Natural killer cell treated with Interleukin-12 subunit alpha and Interleukin-12 subunit beta and Interleukin-15 and Interleukin-18, amount 100 ng/mL, for 72 hours (primary cell): ENCODE measurements around the gene RNF224. TPM values are rescaled to one million over a fixed set of nuclear protein-coding genes. Genes with fewer than 3 reads are reported as not detected.

Experiments
- ATAC-seq, 2 donors: fragments of 150-1000 bp; cut with Tn5 transposase in 1 of 2; sonication (Bioruptor Pico), chemical (Tn5 transposase) in 1 of 2; 2 replicates each; pipeline ENCODE4 v1.10.0; 2021
- DNase-seq: peaks from one replicate; pipeline ENCODE4 v3.0.0; 2022; ENCODE audit warnings: low spot score
- H3K27ac Mint-ChIP-seq, 2 donors: 1 replicate in 1 of 2; 2 replicates in 1 of 2; pipeline ENCODE4 v1.8.0; 2022; ENCODE audit warnings: mixed read lengths in 2 of 2, mild to moderate bottlenecking in 1 of 2, moderate library complexity in 1 of 2
- H3K27me3 Mint-ChIP-seq, 2 donors: 1 replicate in 1 of 2; 2 replicates in 1 of 2; pipeline ENCODE4 v1.8.0; 2022; ENCODE audit warnings: mixed read lengths in 2 of 2
- H3K36me3 Mint-ChIP-seq: one replicate; pipeline ENCODE4 v1.8.0; 2022; ENCODE audit warnings: mixed read lengths
- H3K4me1 Mint-ChIP-seq, 2 donors: 1 replicate in 1 of 2; 2 replicates in 1 of 2; pipeline ENCODE4 v1.8.0; 2022; ENCODE audit warnings: low read depth in 2 of 2, mixed read lengths in 2 of 2, mild to moderate bottlenecking in 1 of 2
- H3K4me3 Mint-ChIP-seq: one replicate; pipeline ENCODE4 v1.8.0; 2022; ENCODE audit warnings: mixed read lengths
- H3K9me3 Mint-ChIP-seq: 2 replicates; pipeline ENCODE4 v1.8.0; 2022; ENCODE audit warnings: mixed read lengths
- total RNA-seq, 2 donors: library from RNA; stranded (reverse); gene quantifications; one replicate each; pipeline ENCODE4 v1.2.3, GENCODE V29; 2022

RNF224 gene
- not detected for total RNA-seq

GRCh38 chr9:137227054-137227852 is at the start of gene RNF224:
Gene RNF224, plus strand, starts transcription at chr9:137227502. Its CDS starts 834 bp downstream, at chr9:137228336.
- no peak within 1 kb of the TSS for H3K4me3 Mint-ChIP-seq
- H3K36me3 Mint-ChIP-seq, result no peaks in the 10 kb centered on the region
- no peak within 1 kb of the TSS for H3K27ac Mint-ChIP-seq

GRCh38 chr9:137178201-137178938 is 48.9 kb upstream of the RNF224 start:
- no peak overlapping the region for H3K27ac Mint-ChIP-seq
- no peak for ATAC-seq
- H3K9me3 Mint-ChIP-seq, result no peaks in the 10 kb centered on the region
- H3K27me3 Mint-ChIP-seq, result no peaks in the 10 kb centered on the region
- DNase-seq, result no peak
- H3K4me3 Mint-ChIP-seq, result no peak overlapping the region
- no peaks in the 10 kb centered on the region for H3K36me3 Mint-ChIP-seq
- H3K4me1 Mint-ChIP-seq, result peaks cover 0 to 10% of the 10 kb centered on the region in 2 donors

More at GRCh38 chr9:137227054-137227852, at the start of gene RNF224:
- peaks cover 3 to 7% of the 10 kb centered on the region in 2 donors for H3K27me3 Mint-ChIP-seq
- H3K9me3 Mint-ChIP-seq, result no peaks in the 10 kb centered on the region
- H3K4me1 Mint-ChIP-seq, result peaks cover 5 to 6% of the 10 kb centered on the region in 2 donors
- ATAC-seq (peak; percentile 26 to 34), DNase-seq (peak; percentile 78)

GRCh38 chr9:137178939-137179630 is 48.2 kb upstream of the RNF224 start:
- Mint-ChIP-seq H3K27ac (no peak overlapping the region), H3K27me3 (no peaks in the 10 kb centered on the region), H3K4me1 (peaks cover 2 to 11% of the 10 kb centered on the region in 2 donors), H3K4me3 (no peak overlapping the region), H3K9me3 (no peaks in the 10 kb centered on the region), H3K36me3 (peaks cover 3% of the 10 kb centered on the region)
- ATAC-seq, result no peak
- DNase-seq, result no peak

- Mint-ChIP-seq H3K27me3 (no peaks in the 10 kb centered on the region), H3K36me3 (peaks cover 6% of the 10 kb centered on the region), H3K4me3 (no peak overlapping the region), H3K4me1 (peaks cover 7 to 15% of the 10 kb centered on the region in 2 donors), H3K27ac (no peak overlapping the region), H3K9me3 (no peaks in the 10 kb centered on the region)
- no peak for ATAC-seq
- DNase-seq, result no peak
Observed at GRCh38 chr9:137179761-137180160, 47.5 kb upstream of the RNF224 start.

- Mint-ChIP-seq H3K4me3 (no peak overlapping the region), H3K9me3 (no peaks in the 10 kb centered on the region), H3K4me1 (peaks cover 7 to 15% of the 10 kb centered on the region in 2 donors), H3K27ac (no peak overlapping the region), H3K36me3 (peaks cover 6% of the 10 kb centered on the region), H3K27me3 (no peaks in the 10 kb centered on the region)
- no peak for ATAC-seq
- no peak for DNase-seq
Observed at GRCh38 chr9:137180491-137180890, 46.8 kb upstream of the RNF224 start.

GRCh38 chr9:137181680-137182079 is 45.6 kb upstream of the RNF224 start:
- Mint-ChIP-seq H3K4me3 (no peak overlapping the region), H3K4me1 (peaks cover 7 to 15% of the 10 kb centered on the region in 2 donors), H3K9me3 (no peaks in the 10 kb centered on the region), H3K36me3 (peaks cover 6% of the 10 kb centered on the region), H3K27ac (no peak overlapping the region), H3K27me3 (no peaks in the 10 kb centered on the region)
- DNase-seq, result no peak
- ATAC-seq, result peak in 1 of 2 donors; percentile 6

GRCh38 chr9:137182836-137183235 is 44.5 kb upstream of the RNF224 start:
- Mint-ChIP-seq H3K27ac (no peak overlapping the region), H3K27me3 (no peaks in the 10 kb centered on the region), H3K36me3 (peaks cover 6% of the 10 kb centered on the region), H3K9me3 (no peaks in the 10 kb centered on the region), H3K4me3 (no peak overlapping the region), H3K4me1 (peaks cover 13 to 20% of the 10 kb centered on the region in 2 donors)
- DNase-seq, result no peak
- ATAC-seq, result no peak

- no peak overlapping the region for H3K27ac Mint-ChIP-seq
- H3K27me3 Mint-ChIP-seq, result no peaks in the 10 kb centered on the region
- DNase-seq, result no peak
- no peaks in the 10 kb centered on the region for H3K9me3 Mint-ChIP-seq
- ATAC-seq, result no peak
- peaks cover 6% of the 10 kb centered on the region for H3K36me3 Mint-ChIP-seq
- H3K4me1 Mint-ChIP-seq, result peaks cover 13 to 22% of the 10 kb centered on the region in 2 donors
- H3K4me3 Mint-ChIP-seq, result no peak overlapping the region
Observed at GRCh38 chr9:137183980-137184595, 43.2 kb upstream of the RNF224 start.

GRCh38 chr9:137184881-137185660 is 42.2 kb upstream of the RNF224 start:
- ATAC-seq (no peak), DNase-seq (no peak)
- H3K27me3 Mint-ChIP-seq, result no peaks in the 10 kb centered on the region
- peaks cover 13 to 23% of the 10 kb centered on the region in 2 donors for H3K4me1 Mint-ChIP-seq
- H3K4me3 Mint-ChIP-seq, result no peak overlapping the region
- H3K9me3 Mint-ChIP-seq, result no peaks in the 10 kb centered on the region
- peaks cover 6% of the 10 kb centered on the region for H3K36me3 Mint-ChIP-seq
- H3K27ac Mint-ChIP-seq, result no peak overlapping the region

- Mint-ChIP-seq H3K36me3 (peaks cover 6% of the 10 kb centered on the region), H3K4me1 (peaks cover 19 to 26% of the 10 kb centered on the region in 2 donors), H3K27ac (no peak overlapping the region), H3K4me3 (no peak overlapping the region), H3K27me3 (no peaks in the 10 kb centered on the region), H3K9me3 (no peaks in the 10 kb centered on the region)
- DNase-seq, result no peak
- ATAC-seq, result no peak
Observed at GRCh38 chr9:137185921-137186320, 41.4 kb upstream of the RNF224 start.

GRCh38 chr9:137186385-137186784 is 40.9 kb upstream of the RNF224 start:
- ATAC-seq (no peak), DNase-seq (no peak)
- peak overlapping the region; percentile 96 for H3K4me3 Mint-ChIP-seq
- H3K27me3 Mint-ChIP-seq, result no peaks in the 10 kb centered on the region
- no peaks in the 10 kb centered on the region for H3K9me3 Mint-ChIP-seq
- peaks cover 20 to 28% of the 10 kb centered on the region in 2 donors for H3K4me1 Mint-ChIP-seq
- H3K36me3 Mint-ChIP-seq, result peaks cover 6% of the 10 kb centered on the region
- H3K27ac Mint-ChIP-seq, result no peak overlapping the region

GRCh38 chr9:137187386-137187785 is 39.9 kb upstream of the RNF224 start:
- H3K4me3 Mint-ChIP-seq, result peak overlapping the region; percentile 96
- H3K9me3 Mint-ChIP-seq, result no peaks in the 10 kb centered on the region
- peaks cover 6% of the 10 kb centered on the region for H3K36me3 Mint-ChIP-seq
- no peak for ATAC-seq
- peak overlapping the region; percentile 80 to 84 for H3K27ac Mint-ChIP-seq
- DNase-seq, result no peak
- H3K4me1 Mint-ChIP-seq, result peaks cover 20 to 24% of the 10 kb centered on the region in 2 donors
- no peaks in the 10 kb centered on the region for H3K27me3 Mint-ChIP-seq

GRCh38 chr9:137188086-137188489 is 39.2 kb upstream of the RNF224 start:
- H3K27ac Mint-ChIP-seq, result peak overlapping the region; percentile 80 to 84
- H3K27me3 Mint-ChIP-seq, result no peaks in the 10 kb centered on the region
- H3K36me3 Mint-ChIP-seq, result peaks cover 6% of the 10 kb centered on the region
- ATAC-seq, result peak in 1 of 2 donors; percentile 52
- peak overlapping the region; percentile 96 for H3K4me3 Mint-ChIP-seq
- H3K4me1 Mint-ChIP-seq, result peaks cover 20 to 24% of the 10 kb centered on the region in 2 donors
- DNase-seq, result no peak
- no peaks in the 10 kb centered on the region for H3K9me3 Mint-ChIP-seq
